H1 (cell line): Measurements from ENCODE around the gene TMPRSS9. TPM values are rescaled to one million over a fixed set of nuclear protein-coding genes. Genes with fewer than 3 reads are reported as not detected.

Source experiments
- CTCF ChIA-PET: fragments of 300-600 bp; sonication (Branson Sonifier 250); formaldehyde crosslinking; loops from one replicate; lab custom pipeline; 2021; ENCODE audit not compliant: partially characterized antibody; lab: Charles Lee
- POLR2A ChIA-PET: fragments of 300-600 bp; sonication (Branson Sonifier 250); formaldehyde crosslinking; loops from one replicate; lab custom pipeline; 2021; ENCODE audit warnings: inconsistent platforms; ENCODE audit not compliant: partially characterized antibody; lab: Charles Lee
- DNase-seq, 2 experiments: peaks; one replicate each; pipeline versions ENCODE4 v3.0.0 to v3.0.0-alpha.2; 2010 to 2022; ENCODE audit warnings: low spot score in 2 of 2, low read depth in 1 of 2, mixed read lengths in 1 of 2
- FAIRE-seq: peaks from 2 replicates; lab custom pipeline; 2011; peaks lifted over from hg19 to GRCh38; lab: Jason Lieb, UNC
- H2AFZ ChIP-seq: 2 replicates; pipeline ENCODE4 v1.8.1; 2012; ENCODE audit warnings: low read length, inconsistent platforms
- H2AK5ac ChIP-seq: 2 replicates; pipeline ENCODE4 v1.6.1; 2013; ENCODE audit warnings: low read depth, low read length
- H2BK120ac ChIP-seq: replicated peaks from 2 replicates; pipeline ENCODE3; 2013; ENCODE audit warnings: low read depth, low read length, inconsistent platforms
- H2BK12ac ChIP-seq: 2 replicates; pipeline ENCODE4 v1.6.1; 2013; ENCODE audit warnings: low read depth, low read length
- H2BK15ac ChIP-seq: 2 replicates; pipeline ENCODE4 v1.6.1; 2013; ENCODE audit warnings: low read length
- H2BK20ac ChIP-seq: 2 replicates; pipeline ENCODE4 v1.6.1; 2013; ENCODE audit warnings: low read length
- H2BK5ac ChIP-seq: 2 replicates; pipeline ENCODE4 v1.6.1; 2013; ENCODE audit warnings: low read depth, low read length
- H3K14ac ChIP-seq: 2 replicates; pipeline ENCODE4 v1.6.1; 2013; ENCODE audit warnings: inconsistent platforms; ENCODE audit not compliant: insufficient read length
- H3K18ac ChIP-seq: 2 replicates; pipeline ENCODE4 v1.6.1; 2013; ENCODE audit warnings: low read length; ENCODE audit errors: extremely low read depth
- H3K23ac ChIP-seq: 2 replicates; pipeline ENCODE4 v1.6.1; 2013; ENCODE audit warnings: inconsistent platforms; ENCODE audit not compliant: insufficient read length
- H3K23me2 ChIP-seq: 2 replicates; pipeline ENCODE4 v1.6.1; 2013; ENCODE audit warnings: low read depth, low read length
- H3K27ac ChIP-seq: 2 replicates; pipeline ENCODE4 v1.6.1; 2011; ENCODE audit warnings: low read depth, low read length, inconsistent platforms
- H3K27me3 ChIP-seq, 4 experiments: replicated peaks in 1 of 4; 1 replicate in 1 of 4; 2 replicates in 3 of 4; pipeline versions ENCODE4 v1.6.1 to v1.8.1; 2011 to 2013; ENCODE audit warnings: low read length in 3 of 4, mild to moderate bottlenecking in 3 of 4, inconsistent platforms in 2 of 4, mixed read lengths in 2 of 4, moderate library complexity in 1 of 4; ENCODE audit not compliant: control insufficient read depth in 3 of 4, insufficient read depth in 3 of 4; ENCODE audit errors: extremely low read depth in 1 of 4
- H3K36me3 ChIP-seq, 4 experiments: 2 replicates each; pipeline versions ENCODE4 v1.6.1 to v1.8.1; 2011 to 2013; ENCODE audit warnings: mild to moderate bottlenecking in 4 of 4, low read length in 3 of 4, moderate library complexity in 2 of 4, control low read depth in 1 of 4, inconsistent platforms in 1 of 4; ENCODE audit not compliant: insufficient read depth in 4 of 4, control insufficient read depth in 2 of 4
- H3K4ac ChIP-seq: replicated peaks from 2 replicates; pipeline ENCODE3; 2013; ENCODE audit warnings: low read length, low read depth, mixed read lengths, inconsistent platforms; ENCODE audit not compliant: insufficient read length
- H3K4me1 ChIP-seq, 4 experiments: replicated peaks in 1 of 4; 1 replicate in 1 of 4; 2 replicates in 3 of 4; pipeline versions ENCODE4 v1.6.1 to v1.8.1; 2011 to 2013; ENCODE audit warnings: low read length in 3 of 4, inconsistent platforms in 2 of 4, mixed read lengths in 1 of 4; ENCODE audit not compliant: insufficient read depth in 4 of 4, control insufficient read depth in 3 of 4
- H3K4me2 ChIP-seq, 2 experiments: 2 replicates each; pipeline versions ENCODE4 v1.6.1 to v1.8.1; 2011 to 2013; ENCODE audit warnings: low read depth in 2 of 2, low read length in 2 of 2, control low read depth in 1 of 2, inconsistent platforms in 1 of 2, mild to moderate bottlenecking in 1 of 2; ENCODE audit not compliant: insufficient read depth in 1 of 2
- H3K4me3 ChIP-seq, 4 experiments: fragments of 200-600, 300-600 bp in 1 of 4; sonication (generic), shearing (Covaris generic), sonication (Bioruptor Twin) in 1 of 4; 2 replicates each; pipeline versions ENCODE4 v1.5.1 to v1.8.1; 2011 to 2016; ENCODE audit warnings: low read length in 4 of 4, low read depth in 3 of 4, control low read depth in 2 of 4, inconsistent platforms in 2 of 4, mild to moderate bottlenecking in 2 of 4, mixed read lengths in 1 of 4, moderate library complexity in 1 of 4; ENCODE audit not compliant: insufficient read depth in 2 of 4; ENCODE audit errors: extremely low read depth in 1 of 4
- H3K56ac ChIP-seq: replicated peaks from 2 replicates; pipeline ENCODE3; 2013; ENCODE audit warnings: low read depth, mild to moderate bottlenecking, mixed read lengths, low read length, inconsistent platforms; ENCODE audit not compliant: insufficient read length
- H3K79me1 ChIP-seq: 2 replicates; pipeline ENCODE4 v1.6.1; 2013; ENCODE audit warnings: low read depth, low read length, control low read depth
- H3K79me2 ChIP-seq, 2 experiments: 2 replicates each; pipeline versions ENCODE4 v1.6.1 to v1.8.1; 2012 to 2013; ENCODE audit warnings: low read length in 2 of 2, mild to moderate bottlenecking in 2 of 2, inconsistent platforms in 1 of 2; ENCODE audit not compliant: insufficient read depth in 2 of 2, control insufficient read depth in 1 of 2
- H3K9ac ChIP-seq, 4 experiments: replicated peaks in 1 of 4; 1 replicate in 1 of 4; 2 replicates in 3 of 4; pipeline versions ENCODE4 v1.6.1 to v1.8.1; 2011 to 2013; ENCODE audit warnings: low read depth in 3 of 4, low read length in 3 of 4, control low read depth in 2 of 4, mild to moderate bottlenecking in 2 of 4, moderate library complexity in 2 of 4, inconsistent platforms in 1 of 4; ENCODE audit errors: extremely low read depth in 1 of 4
- H3K9me3 ChIP-seq, 2 experiments: 2 replicates each; pipeline versions ENCODE4 v1.6.1 to v1.8.1; 2012 to 2013; ENCODE audit warnings: mild to moderate bottlenecking in 2 of 2, moderate library complexity in 2 of 2, control low read depth in 1 of 2, inconsistent platforms in 1 of 2, low read depth in 1 of 2, low read length in 1 of 2, mixed read lengths in 1 of 2; ENCODE audit not compliant: insufficient read depth in 2 of 2
- H4K20me1 ChIP-seq, 2 experiments: replicated peaks in 1 of 2; 2 replicates each; pipeline versions ENCODE3 to v1.8.1; 2011 to 2013; ENCODE audit warnings: inconsistent platforms in 2 of 2, low read length in 2 of 2, mild to moderate bottlenecking in 1 of 2; ENCODE audit not compliant: insufficient read depth in 2 of 2, control insufficient read depth in 1 of 2
- H4K5ac ChIP-seq: 2 replicates; pipeline ENCODE4 v1.6.1; 2013; ENCODE audit warnings: low read length, low read depth, mixed read lengths, inconsistent platforms; ENCODE audit not compliant: insufficient read length
- H4K8ac ChIP-seq: 2 replicates; pipeline ENCODE4 v1.8.0; 2013; ENCODE audit warnings: mild to moderate bottlenecking, moderate library complexity, low read length, inconsistent platforms; ENCODE audit not compliant: insufficient read depth; ENCODE audit errors: extremely low read depth
- H4K91ac ChIP-seq: replicated peaks from 2 replicates; pipeline ENCODE3; 2013; ENCODE audit warnings: low read length, mixed read lengths, inconsistent platforms; ENCODE audit not compliant: insufficient read length
- CTCF ChIP-seq, 3 experiments: IDR thresholded peaks; 1 replicate in 2 of 3; 2 replicates in 1 of 3; pipeline versions ENCODE4 v1.5.1 to v1.6.1; 2011; ENCODE audit warnings: low read length in 3 of 3, mild to moderate bottlenecking in 3 of 3, inconsistent platforms in 2 of 3, low read depth in 1 of 3, moderate library complexity in 1 of 3; ENCODE audit not compliant: insufficient read depth in 1 of 3; ENCODE audit errors: control extremely low read depth in 1 of 3
- EGR1 ChIP-seq: IDR thresholded peaks from 2 replicates; pipeline ENCODE4 v1.6.1; 2011; ENCODE audit warnings: low read depth, low read length, borderline replicate concordance
- FOSL1 ChIP-seq: IDR thresholded peaks from 2 replicates; pipeline ENCODE4 v1.6.1; 2011; ENCODE audit warnings: mild to moderate bottlenecking, low read depth, low read length, moderate library complexity; ENCODE audit not compliant: insufficient read depth
- RNF2 ChIP-seq: fragments of 200-900, 300-1000 bp; sonication (generic); IDR thresholded peaks from 2 replicates; pipeline ENCODE4 v1.7.1; 2016; ENCODE audit warnings: borderline replicate concordance, low read depth, mild to moderate bottlenecking, antibody characterized with exemption, low read length; ENCODE audit not compliant: poor library complexity, severe bottlenecking; ENCODE audit errors: missing control alignments
- SIX5 ChIP-seq: IDR thresholded peaks from 2 replicates; pipeline ENCODE4 v1.6.1; 2011; ENCODE audit warnings: mild to moderate bottlenecking, low read depth, low read length
- SP1 ChIP-seq: IDR thresholded peaks from 2 replicates; pipeline ENCODE4 v1.6.1; 2011; ENCODE audit warnings: low read depth, low read length
- SP2 ChIP-seq: IDR thresholded peaks from 2 replicates; pipeline ENCODE4 v1.6.1; 2012; ENCODE audit warnings: mild to moderate bottlenecking, low read length, inconsistent platforms
- TAF1 ChIP-seq: IDR thresholded peaks from 2 replicates; pipeline ENCODE4 v1.6.1; 2011; ENCODE audit warnings: mild to moderate bottlenecking, low read depth, low read length
- WGBS, 2 experiments: shearing (Covaris generic) in 1 of 2; methylation state at CpG; one replicate each; pipeline versions ENCODE4 v1.1.6 to v1.1.7; 2013 to 2015; ENCODE audit warnings: low lambda C conversion rate in 2 of 2, mixed read lengths in 2 of 2, inconsistent platforms in 1 of 2, low coverage in 1 of 2, missing lambda C conversion rate in 1 of 2; ENCODE audit not compliant: insufficient replicate concordance in 2 of 2, insufficient coverage in 1 of 2, insufficient read length in 1 of 2; ENCODE audit errors: extremely low coverage in 1 of 2, missing lambda C conversion rate in 1 of 2; 5-methylcytosine and 5-hydroxymethylcytosine counted together
- polyA plus RNA-seq, 7 experiments: library from polyadenylated mRNA; depleted of rRNA in 3 of 7; stranded (reverse) in 5 of 7; unstranded in 2 of 7; fragments of >200 nt in 5 of 7; fragments of 200-250 nt in 2 of 7; gene quantifications; 1 replicate in 5 of 7; 2 replicates in 1 of 7; 4 replicates in 1 of 7; pipeline versions ENCODE4 v1.2.1 to v1.2.3, GENCODE V29; 2011 to 2013; ENCODE audit warnings: missing spikeins in 2 of 7, mixed read lengths in 2 of 7
- total RNA-seq: library from RNA; stranded (reverse); fragmentation: NEBNext Ultra II Directional; extraction: Animal tissue kit (Norgen Biotek cat#: 25700); gene quantifications from 2 replicates; pipeline ENCODE4 v1.2.1, GENCODE V29; 2021

TMPRSS9 gene
- total and polyA plus RNA-seq, 2 of the 8 experiments (the other 6 are each of a cell fraction or from before 2014, with no cell fraction given), result 0.15 to 0.19 TPM

DNA sequence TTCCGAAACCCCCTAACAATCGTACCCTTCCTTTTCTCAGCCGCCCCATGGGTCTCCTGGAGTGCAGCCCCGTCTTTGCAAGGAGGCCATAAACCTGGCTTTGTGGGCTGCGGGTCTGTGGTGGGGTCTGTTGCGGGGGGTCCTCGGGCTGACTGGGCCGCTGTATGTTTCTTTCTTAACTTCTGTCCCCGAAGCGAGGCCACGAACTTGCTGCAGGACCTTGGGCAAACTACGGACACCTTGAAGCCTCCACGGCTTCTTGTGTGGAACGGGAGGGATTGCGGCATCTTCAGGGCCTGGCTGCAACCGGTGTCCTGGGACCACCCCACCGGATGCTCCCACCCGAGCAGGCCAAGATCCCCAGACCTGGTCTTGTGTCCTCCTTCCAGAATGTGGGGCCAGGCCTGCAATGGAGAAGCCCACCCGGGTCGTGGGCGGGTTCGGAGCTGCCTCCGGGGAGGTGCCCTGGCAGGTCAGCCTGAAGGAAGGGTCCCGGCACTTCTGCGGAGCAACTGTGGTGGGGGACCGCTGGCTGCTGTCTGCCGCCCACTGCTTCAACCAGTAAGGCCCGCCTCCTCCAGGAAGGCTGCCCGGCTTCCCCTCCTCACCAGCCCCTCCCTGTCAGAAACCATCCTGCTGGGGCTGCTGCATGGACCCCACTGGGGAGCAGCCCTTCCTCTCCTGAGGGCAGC, 55.4 kb downstream of the TMPRSS9 start:
- H3K27me3 ChIP-seq, result no peaks in the 10 kb centered on the region; a peak in 2 of 7 replicates
- no peaks in the 10 kb centered on the region for H3K23me2 ChIP-seq
- H3K4me2 ChIP-seq, result no peak overlapping the region
- WGBS, 2 experiments, result 84% methylated on average over 28 of the region's 29 CpGs; no CpG with 5 or more reads in 1 of the 2 experiments
- no peak overlapping the region for H2BK5ac ChIP-seq
- peak overlapping the region; percentile 57 for H4K8ac ChIP-seq
- no peaks in the 10 kb centered on the region; a peak in 2 of 8 replicates for H3K36me3 ChIP-seq
- no peak overlapping the region for H2BK20ac ChIP-seq
- H4K5ac ChIP-seq, result no peak overlapping the region
- H4K91ac ChIP-seq, result no peak overlapping the region
- no peak overlapping the region for H3K27ac ChIP-seq
- H3K79me1 ChIP-seq, result no peaks in the 10 kb centered on the region
- H2AK5ac ChIP-seq, result no peak overlapping the region
- DNase-seq (peak in 1 of 2 experiments; percentile 52), FAIRE-seq (no peak)
- no peak overlapping the region for H3K56ac ChIP-seq
- H3K18ac ChIP-seq, result no peak overlapping the region
- no peak overlapping the region for H3K9ac ChIP-seq
- ChIA-PET POLR2A (interaction anchor here (0.6 to 2.6 kb wide), 9 partner anchors 8 to 367 kb away, joined by 3 to 16 read pairs (median 4); partner anchors contain the start of genes GADD45B and TIMM13), CTCF (interaction anchor here (1.1 to 2.0 kb wide), 2 partner anchors 11 to 17 kb away, joined by 3 to 6 read pairs; no protein-coding TSS in a partner anchor)
- peaks cover 0 to 4% (median 0%) of the 10 kb centered on the region in 4 experiments; a peak in 2 of 7 replicates for H3K4me1 ChIP-seq
- no peak overlapping the region for H2BK12ac ChIP-seq
- H3K4ac ChIP-seq, result no peak overlapping the region
- H2BK120ac ChIP-seq, result no peak overlapping the region
- H3K14ac ChIP-seq, result no peak overlapping the region
- H3K79me2 ChIP-seq, result no peaks in the 10 kb centered on the region
- no peak overlapping the region for H3K4me3 ChIP-seq
- TF ChIP-seq SP2 (no peak), EGR1 (no peak), CTCF (IDR thresholded peaks at IDR 0.05; ENCODE audit: control extremely low read depth in 1 of 3, insufficient read depth in 1 of 3, low read depth in 1 of 3, low read length in 3 of 3) (no peak), SIX5 (no peak), TAF1 (no peak), SP1 (no peak), FOSL1 (no peak), RNF2 (no peak)
- TF ChIP-seq, all 59 proteins: peak for 0
- H2AFZ ChIP-seq, result no peak overlapping the region
- H2BK15ac ChIP-seq, result no peak overlapping the region
- no peaks in the 10 kb centered on the region for H3K9me3 ChIP-seq
- H4K20me1 ChIP-seq, result peaks cover 0 to 1% of the 10 kb centered on the region in 2 experiments
- H3K23ac ChIP-seq, result no peak overlapping the region
